Neuronal stem cell (in vitro differentiated cells): Measurements from ENCODE around the gene NGF.

ENCODE experiments used
- DNase-seq: peaks from one replicate; pipeline ENCODE4 v3.0.0-alpha.2; 2013; ENCODE audit warnings: low spot score
- H2AFZ ChIP-seq: one replicate; pipeline ENCODE4 v1.6.1; 2013; ENCODE audit warnings: mild to moderate bottlenecking, low read length, inconsistent platforms
- H2AK5ac ChIP-seq: 2 replicates; pipeline ENCODE4 v1.6.1; 2013; ENCODE audit warnings: low read depth, mild to moderate bottlenecking, inconsistent platforms, low read length, moderate library complexity, mixed read lengths
- H2BK120ac ChIP-seq: 2 replicates; pipeline ENCODE4 v1.6.1; 2013; ENCODE audit warnings: low read depth, mild to moderate bottlenecking, inconsistent platforms, low read length, moderate library complexity, mixed read lengths
- H2BK12ac ChIP-seq: one replicate; pipeline ENCODE4 v1.6.1; 2013; ENCODE audit warnings: low read length, inconsistent platforms
- H2BK15ac ChIP-seq: 2 replicates; pipeline ENCODE4 v1.6.1; 2013; ENCODE audit warnings: mild to moderate bottlenecking, low read length, inconsistent platforms, mixed read lengths
- H2BK5ac ChIP-seq: one replicate; pipeline ENCODE4 v1.6.1; 2013; ENCODE audit warnings: inconsistent platforms, mild to moderate bottlenecking, low read length, moderate library complexity
- H3K14ac ChIP-seq: one replicate; pipeline ENCODE4 v1.6.1; 2013; ENCODE audit warnings: low read length, inconsistent platforms
- H3K18ac ChIP-seq: 2 replicates; pipeline ENCODE4 v1.6.1; 2013; ENCODE audit warnings: low read length, inconsistent platforms
- H3K23ac ChIP-seq: 2 replicates; pipeline ENCODE4 v1.6.1; 2013; ENCODE audit warnings: low read depth, mild to moderate bottlenecking, mixed read lengths, low read length, inconsistent platforms; ENCODE audit not compliant: poor library complexity
- H3K27ac ChIP-seq: replicated peaks from 3 replicates; pipeline ENCODE4 v1.5.1; 2013; ENCODE audit warnings: low read length, inconsistent platforms
- H3K27me3 ChIP-seq, 3 experiments: 2 replicates each; pipeline ENCODE4 v1.6.1; 2013; ENCODE audit warnings: low read length in 3 of 3, mild to moderate bottlenecking in 2 of 3, inconsistent platforms in 1 of 3, low read depth in 1 of 3, mixed read lengths in 1 of 3, moderate library complexity in 1 of 3; ENCODE audit not compliant: control insufficient read depth in 3 of 3, insufficient read depth in 3 of 3
- H3K36me3 ChIP-seq, 2 donors: replicated peaks in 1 of 2; 2 replicates each; pipeline ENCODE4 v1.6.1; 2013; ENCODE audit warnings: low read length in 2 of 2; ENCODE audit not compliant: control insufficient read depth in 2 of 2, insufficient read depth in 2 of 2
- H3K4ac ChIP-seq: 2 replicates; pipeline ENCODE4 v1.6.1; 2013; ENCODE audit warnings: inconsistent platforms, mild to moderate bottlenecking, low read length, moderate library complexity
- H3K4me1 ChIP-seq, 2 donors: 1 replicate in 1 of 2; 2 replicates in 1 of 2; pipeline ENCODE4 v1.6.1; 2013; ENCODE audit warnings: low read length in 2 of 2, low read depth in 1 of 2; ENCODE audit not compliant: control insufficient read depth in 2 of 2, insufficient read depth in 1 of 2
- H3K4me2 ChIP-seq: one replicate; pipeline ENCODE4 v1.6.1; 2013; ENCODE audit warnings: mild to moderate bottlenecking, low read length, inconsistent platforms; ENCODE audit not compliant: insufficient read depth, poor library complexity, severe bottlenecking
- H3K4me3 ChIP-seq, 2 donors: 2 replicates each; pipeline ENCODE4 v1.5.1; 2013; ENCODE audit warnings: low read length in 2 of 2, mild to moderate bottlenecking in 2 of 2, inconsistent platforms in 1 of 2, moderate library complexity in 1 of 2
- H3K79me1 ChIP-seq: one replicate; pipeline ENCODE4 v1.6.1; 2013; ENCODE audit warnings: low read depth, mild to moderate bottlenecking, inconsistent platforms, low read length, moderate library complexity
- H3K9ac ChIP-seq: one replicate; pipeline ENCODE4 v1.6.1; 2013; ENCODE audit warnings: mild to moderate bottlenecking, low read depth, low read length, inconsistent platforms; ENCODE audit not compliant: poor library complexity
- H3K9me3 ChIP-seq, 2 donors: replicated peaks in 1 of 2; 2 replicates each; pipeline versions ENCODE3 to v1.6.1; 2013; ENCODE audit warnings: low read length in 2 of 2, mild to moderate bottlenecking in 2 of 2, inconsistent platforms in 1 of 2, low read depth in 1 of 2, mixed read lengths in 1 of 2, moderate library complexity in 1 of 2; ENCODE audit not compliant: control insufficient read depth in 2 of 2, insufficient read depth in 1 of 2
- H4K8ac ChIP-seq: one replicate; pipeline ENCODE4 v1.6.1; 2013; ENCODE audit warnings: low read depth, mild to moderate bottlenecking, inconsistent platforms, low read length, moderate library complexity
- H4K91ac ChIP-seq: one replicate; pipeline ENCODE4 v1.6.1; 2013; ENCODE audit warnings: low read length, low read depth, mild to moderate bottlenecking, inconsistent platforms; ENCODE audit not compliant: poor library complexity
- WGBS, 2 donors: extraction: QIAGEN DNeasy Blood & Tissue Kit; methylation state at CpG; one replicate each; pipeline ENCODE4 v1.1.7; 2013; ENCODE audit warnings: missing lambda C conversion rate in 2 of 2, mixed read lengths in 1 of 2; ENCODE audit not compliant: insufficient read length in 2 of 2, insufficient replicate concordance in 1 of 2; ENCODE audit errors: extremely low coverage in 2 of 2; 5-methylcytosine and 5-hydroxymethylcytosine counted together

Gene NGF

DNA sequence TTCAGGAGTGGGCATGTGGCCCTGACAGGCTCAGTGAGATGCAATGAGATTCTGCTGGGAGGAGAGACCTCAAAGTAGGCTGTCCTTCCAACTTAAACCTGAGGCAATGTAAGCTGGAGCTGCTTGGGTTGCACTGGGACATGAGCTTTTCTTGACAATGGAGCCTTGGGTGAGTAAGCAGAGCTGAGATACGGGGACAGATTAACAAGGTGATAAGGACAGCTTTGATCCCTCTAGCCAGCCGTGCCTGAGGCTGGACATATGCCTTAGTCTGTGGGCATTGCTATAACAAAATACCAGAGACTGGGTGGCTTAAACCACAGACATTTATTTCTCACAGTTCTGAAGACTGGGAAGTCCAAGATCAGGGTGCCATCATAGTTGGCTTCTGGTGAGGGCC lies 18.3 kb upstream of the NGF start:
- Histone ChIP-seq H2BK5ac (no peak overlapping the region), H3K36me3 (no peaks in the 10 kb centered on the region), H2BK12ac (no peak overlapping the region), H2BK15ac (no peak overlapping the region), H3K79me1 (no peaks in the 10 kb centered on the region), H3K9ac (no peak overlapping the region), H2AFZ (no peak overlapping the region), H3K27ac (no peak overlapping the region), H3K9me3 (no peaks in the 10 kb centered on the region), H2BK120ac (no peak overlapping the region), H3K18ac (no peak overlapping the region), H3K14ac (no peak overlapping the region), H3K27me3 (no peaks in the 10 kb centered on the region), H4K8ac (no peak overlapping the region), H3K4me2 (no peak overlapping the region), H3K4me3 (no peak overlapping the region), H3K4ac (no peak overlapping the region), H3K23ac (no peak overlapping the region), H2AK5ac (no peak overlapping the region), H4K91ac (no peak overlapping the region), H3K4me1 (no peaks in the 10 kb centered on the region)
- no CpG with 5 or more reads among the region's 2 CpGs for WGBS, 2 donors
- no peak for DNase-seq

DNA sequence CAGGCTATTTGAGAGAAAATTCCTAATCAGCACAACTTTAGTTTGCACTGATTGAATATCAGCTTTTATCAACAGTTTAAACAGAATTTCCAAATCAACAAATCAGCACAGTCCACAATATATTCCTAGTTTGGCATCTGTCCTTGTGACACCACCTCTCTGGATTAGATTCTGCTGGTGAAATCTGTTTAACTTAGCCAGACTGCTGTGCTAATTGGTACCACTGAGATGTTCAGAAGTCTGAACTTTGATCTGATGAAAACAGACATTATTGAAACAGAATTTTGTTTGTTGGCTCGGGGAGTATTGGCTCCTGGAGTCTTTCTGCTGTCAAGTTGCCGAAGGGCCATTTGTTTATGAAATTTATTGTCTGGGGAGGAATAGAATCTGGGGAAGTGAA lies 17.0 kb upstream of the NGF start:
- Histone ChIP-seq H3K79me1 (no peaks in the 10 kb centered on the region), H3K27ac (no peak overlapping the region), H3K27me3 (no peaks in the 10 kb centered on the region), H2BK5ac (no peak overlapping the region), H2AK5ac (no peak overlapping the region), H3K23ac (no peak overlapping the region), H3K4me1 (no peaks in the 10 kb centered on the region), H2BK120ac (no peak overlapping the region), H3K9me3 (no peaks in the 10 kb centered on the region), H3K18ac (no peak overlapping the region), H3K14ac (no peak overlapping the region), H3K9ac (no peak overlapping the region), H3K4me3 (no peak overlapping the region), H4K8ac (no peak overlapping the region), H3K4me2 (no peak overlapping the region), H2BK12ac (no peak overlapping the region), H2BK15ac (no peak overlapping the region), H2AFZ (no peak overlapping the region), H3K4ac (no peak overlapping the region), H3K36me3 (no peaks in the 10 kb centered on the region), H4K91ac (no peak overlapping the region)
- WGBS, 2 donors = no CpG with 5 or more reads among the region's 2 CpGs
- DNase-seq = no peak

DNA sequence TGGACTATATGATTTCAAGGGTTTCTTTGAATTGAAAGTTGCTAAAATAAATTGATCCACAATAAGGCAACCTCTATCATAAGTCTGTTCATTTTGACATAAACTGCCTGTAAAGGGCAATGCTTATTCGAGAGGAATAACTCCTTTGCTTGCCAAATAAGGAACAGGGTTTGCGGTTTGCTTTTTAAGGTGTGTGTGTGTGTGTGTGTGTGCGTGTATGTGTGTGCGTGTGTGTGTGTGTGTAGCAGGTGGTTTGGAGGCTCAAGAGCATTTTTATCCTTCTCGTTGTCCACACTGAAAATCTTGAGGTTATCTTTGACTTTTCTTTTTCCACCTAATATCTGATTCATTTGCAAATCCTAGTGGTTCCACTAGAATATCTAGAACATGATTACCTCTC lies 13.1 kb upstream of the NGF start:
- no peak overlapping the region for H3K23ac ChIP-seq
- H3K27ac ChIP-seq = no peak overlapping the region
- no peak overlapping the region for H3K4me2 ChIP-seq
- no peak overlapping the region for H2BK15ac ChIP-seq
- H3K14ac ChIP-seq = no peak overlapping the region
- H2BK120ac ChIP-seq = no peak overlapping the region
- H3K27me3 ChIP-seq = no peaks in the 10 kb centered on the region
- H3K4ac ChIP-seq = no peak overlapping the region
- H3K9me3 ChIP-seq = no peaks in the 10 kb centered on the region
- H2AK5ac ChIP-seq = no peak overlapping the region
- H3K4me3 ChIP-seq = no peak overlapping the region
- no peak overlapping the region for H2BK12ac ChIP-seq
- H2BK5ac ChIP-seq = no peak overlapping the region
- no CpG with 5 or more reads among the region's 5 CpGs for WGBS, 2 donors
- H3K4me1 ChIP-seq = peaks cover 0 to 2% of the 10 kb centered on the region in 2 donors
- H3K36me3 ChIP-seq = no peaks in the 10 kb centered on the region
- H4K8ac ChIP-seq = no peak overlapping the region
- no peak for DNase-seq
- no peak overlapping the region for H2AFZ ChIP-seq
- no peak overlapping the region for H3K9ac ChIP-seq
- H3K18ac ChIP-seq = no peak overlapping the region
- H3K79me1 ChIP-seq = no peaks in the 10 kb centered on the region
- no peak overlapping the region for H4K91ac ChIP-seq

GRCh38 chr1:115348636-115349035 lies 10.6 kb upstream of the NGF start:
- Histone ChIP-seq H3K4me3 (no peak overlapping the region), H2BK15ac (no peak overlapping the region), H3K23ac (no peak overlapping the region), H2BK120ac (no peak overlapping the region), H2AK5ac (no peak overlapping the region), H4K8ac (no peak overlapping the region), H3K4me1 (peaks cover 0 to 2% of the 10 kb centered on the region in 2 donors), H3K79me1 (no peaks in the 10 kb centered on the region), H2BK5ac (no peak overlapping the region), H2AFZ (no peak overlapping the region), H3K4ac (no peak overlapping the region), H3K9me3 (no peaks in the 10 kb centered on the region), H3K9ac (no peak overlapping the region), H3K27me3 (no peaks in the 10 kb centered on the region), H3K4me2 (no peak overlapping the region), H4K91ac (no peak overlapping the region), H3K36me3 (no peaks in the 10 kb centered on the region), H3K27ac (no peak overlapping the region), H3K18ac (no peak overlapping the region), H2BK12ac (no peak overlapping the region), H3K14ac (no peak overlapping the region)
- WGBS, 2 donors = no CpG with 5 or more reads among the region's 4 CpGs
- no peak for DNase-seq
